Middle frontal gyrus (tissue), 1 donor: ENCODE data around the gene TFDP2.
"Not testable (repeated sequence)": the region's sequence is repeated elsewhere in the genome, so short reads cannot be mapped to it uniquely, and the experiment has no call there.

ENCODE experiments used
- DNase-seq: peaks from one replicate; pipeline ENCODE4 v3.0.0-alpha.2; 2015; ENCODE audit warnings: low spot score; ENCODE audit errors: extremely low spot score

The TFDP2 gene

GRCh38 chr3:141928631-141929270 is 220.6 kb downstream of the TFDP2 start:
- no peak for DNase-seq

- no peak for DNase-seq
These were observed 222.4 kb downstream of the TFDP2 start for GRCh38 chr3:141926929-141927328.

- not testable (repeated sequence) for DNase-seq
These were observed 223.7 kb downstream of the TFDP2 start for GRCh38 chr3:141925677-141926076.

- DNase-seq, result no peak
These were observed 228.0 kb downstream of the TFDP2 start for GRCh38 chr3:141921316-141921715.

- no peak for DNase-seq
These were observed 228.6 kb downstream of the TFDP2 start for GRCh38 chr3:141920701-141921100.

- no peak for DNase-seq
These were observed 233.6 kb downstream of the TFDP2 start for GRCh38 chr3:141915766-141916165.

- no peak for DNase-seq
These were observed 234.3 kb downstream of the TFDP2 start for GRCh38 chr3:141915016-141915415.

GRCh38 chr3:141914311-141914710 is 235.0 kb downstream of the TFDP2 start:
- DNase-seq, result no peak

- no peak for DNase-seq
These were observed 236.1 kb downstream of the TFDP2 start for GRCh38 chr3:141913150-141913811.

- not testable (repeated sequence) for DNase-seq
These were observed 239.4 kb downstream of the TFDP2 start for GRCh38 chr3:141909986-141910385.

- DNase-seq, result no peak
These were observed 239.9 kb downstream of the TFDP2 start for GRCh38 chr3:141909408-141909807.

- DNase-seq, result no peak
These were observed 244.2 kb downstream of the TFDP2 start for GRCh38 chr3:141905129-141905528.

- DNase-seq, result no peak
These were observed 245.1 kb downstream of the TFDP2 start for GRCh38 chr3:141904203-141904602.

- DNase-seq, result no peak
These were observed 247.4 kb downstream of the TFDP2 start for GRCh38 chr3:141901914-141902313.

- no peak for DNase-seq
These were observed 249.0 kb downstream of the TFDP2 start for GRCh38 chr3:141900343-141900742.

GRCh38 chr3:141898908-141899307 is 250.4 kb downstream of the TFDP2 start:
- no peak for DNase-seq

- no peak for DNase-seq
These were observed 253.6 kb downstream of the TFDP2 start for GRCh38 chr3:141895731-141896130.

- no peak for DNase-seq
These were observed 254.7 kb downstream of the TFDP2 start for GRCh38 chr3:141894524-141895176.
